Measurements from ENCODE around the gene IFI16.

IFI16 gene

DNA sequence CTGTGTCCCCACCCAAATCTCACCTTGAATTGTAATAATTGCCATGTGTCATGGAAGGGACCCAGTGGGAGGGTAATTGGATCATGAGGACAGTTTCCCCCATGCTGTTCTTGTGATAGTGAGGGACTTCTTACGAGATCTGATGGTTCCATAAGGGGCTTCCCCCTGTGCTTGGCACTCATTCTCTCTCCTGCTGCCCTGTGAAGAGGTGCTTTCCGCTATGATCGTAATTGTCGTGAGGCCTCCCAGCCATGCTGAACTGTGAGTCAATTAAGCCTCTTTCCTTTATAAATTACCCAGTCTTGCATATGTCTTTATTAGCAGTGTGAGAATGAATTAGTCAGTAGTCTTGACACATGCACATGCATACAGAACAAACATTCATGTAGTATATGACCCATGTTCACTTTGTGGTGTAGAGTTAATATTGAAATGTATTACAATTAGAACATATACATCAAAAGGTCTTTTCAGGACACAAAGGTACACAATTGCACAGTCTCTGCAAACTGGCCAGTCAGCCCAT, 16.9 kb upstream of the IFI16 start:
- H3F3A ChIP-seq (ENCODE audit: insufficient read depth, low read length) = peaks cover 17% of the 10 kb centered on the region
- H3K27me3 ChIP-seq (replicated peaks; ENCODE audit: insufficient read depth, low read length) = no peaks in the 10 kb centered on the region
- no peak for TF ChIP-seq EZH2 (optimal IDR thresholded peaks at IDR 0.05; ENCODE audit: low read depth, low read length)
- no peak for TF ChIP-seq EZH2phosphoT487 (IDR thresholded peaks at IDR 0.05; ENCODE audit: low read length)
- TF ChIP-seq, protein P1, sequence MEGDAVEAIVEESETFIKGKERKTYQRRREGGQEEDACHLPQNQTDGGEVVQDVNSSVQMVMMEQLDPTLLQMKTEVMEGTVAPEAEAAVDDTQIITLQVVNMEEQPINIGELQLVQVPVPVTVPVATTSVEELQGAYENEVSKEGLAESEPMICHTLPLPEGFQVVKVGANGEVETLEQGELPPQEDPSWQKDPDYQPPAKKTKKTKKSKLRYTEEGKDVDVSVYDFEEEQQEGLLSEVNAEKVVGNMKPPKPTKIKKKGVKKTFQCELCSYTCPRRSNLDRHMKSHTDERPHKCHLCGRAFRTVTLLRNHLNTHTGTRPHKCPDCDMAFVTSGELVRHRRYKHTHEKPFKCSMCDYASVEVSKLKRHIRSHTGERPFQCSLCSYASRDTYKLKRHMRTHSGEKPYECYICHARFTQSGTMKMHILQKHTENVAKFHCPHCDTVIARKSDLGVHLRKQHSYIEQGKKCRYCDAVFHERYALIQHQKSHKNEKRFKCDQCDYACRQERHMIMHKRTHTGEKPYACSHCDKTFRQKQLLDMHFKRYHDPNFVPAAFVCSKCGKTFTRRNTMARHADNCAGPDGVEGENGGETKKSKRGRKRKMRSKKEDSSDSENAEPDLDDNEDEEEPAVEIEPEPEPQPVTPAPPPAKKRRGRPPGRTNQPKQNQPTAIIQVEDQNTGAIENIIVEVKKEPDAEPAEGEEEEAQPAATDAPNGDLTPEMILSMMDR (IDR thresholded peaks at IDR 0.05; ENCODE audit: low read length) = no peak
- H2AFZ ChIP-seq (ENCODE audit: low read length) = no peak overlapping the region
- H3K9me3 ChIP-seq (replicated peaks; ENCODE audit: insufficient read depth, low read length) = no peaks in the 10 kb centered on the region
- peaks cover 16% of the 10 kb centered on the region for H3K4me1 ChIP-seq (ENCODE audit: low read length)
- no peak overlapping the region for H3K9ac ChIP-seq (ENCODE audit: low read length)
- H3K4me3 ChIP-seq (ENCODE audit: low read length) = no peak overlapping the region
- no peaks in the 10 kb centered on the region for H3K36me3 ChIP-seq (replicated peaks; ENCODE audit: insufficient read depth, low read length)
- no peaks in the 10 kb centered on the region for H4K20me1 ChIP-seq (ENCODE audit: insufficient read depth, low read length)
- DNase-seq = no peak
- no peaks in the 10 kb centered on the region for H3K79me2 ChIP-seq (ENCODE audit: low read length)
- no peaks in the 10 kb centered on the region for H3K9me2 ChIP-seq (replicated peaks; ENCODE audit: insufficient read depth, low read length)
- H3K27ac ChIP-seq (ENCODE audit: low read length) = no peak overlapping the region
- no peak overlapping the region for H3K4me2 ChIP-seq (ENCODE audit: low read depth, low read length)

GRCh38 chr1:158996998-158997397, 12.7 kb upstream of the IFI16 start:
- Histone ChIP-seq H3K4me1 (ENCODE audit: low read length) (peaks cover 23% of the 10 kb centered on the region), H3K79me2 (ENCODE audit: low read length) (no peaks in the 10 kb centered on the region), H3K4me3 (ENCODE audit: low read length) (no peak overlapping the region), H3K27me3 (replicated peaks; ENCODE audit: insufficient read depth, low read length) (no peaks in the 10 kb centered on the region), H3K27ac (ENCODE audit: low read length) (no peak overlapping the region), H3K9ac (ENCODE audit: low read length) (no peak overlapping the region), H3F3A (ENCODE audit: insufficient read depth, low read length) (peaks cover 24% of the 10 kb centered on the region), H2AFZ (ENCODE audit: low read length) (no peak overlapping the region), H3K9me2 (replicated peaks; ENCODE audit: insufficient read depth, low read length) (no peaks in the 10 kb centered on the region), H3K4me2 (ENCODE audit: low read depth, low read length) (peak overlapping the region; percentile 11; the same call in 1 of the 2 replicates), H4K20me1 (ENCODE audit: insufficient read depth, low read length) (no peaks in the 10 kb centered on the region), H3K9me3 (replicated peaks; ENCODE audit: insufficient read depth, low read length) (no peaks in the 10 kb centered on the region), H3K36me3 (replicated peaks; ENCODE audit: insufficient read depth, low read length) (no peaks in the 10 kb centered on the region)
- no peak for DNase-seq
- TF ChIP-seq EZH2 (optimal IDR thresholded peaks at IDR 0.05; ENCODE audit: low read depth, low read length) (no peak), EZH2phosphoT487 (IDR thresholded peaks at IDR 0.05; ENCODE audit: low read length) (no peak)
- TF ChIP-seq, protein P1 (IDR thresholded peaks at IDR 0.05; ENCODE audit: low read length) = no peak

DNA sequence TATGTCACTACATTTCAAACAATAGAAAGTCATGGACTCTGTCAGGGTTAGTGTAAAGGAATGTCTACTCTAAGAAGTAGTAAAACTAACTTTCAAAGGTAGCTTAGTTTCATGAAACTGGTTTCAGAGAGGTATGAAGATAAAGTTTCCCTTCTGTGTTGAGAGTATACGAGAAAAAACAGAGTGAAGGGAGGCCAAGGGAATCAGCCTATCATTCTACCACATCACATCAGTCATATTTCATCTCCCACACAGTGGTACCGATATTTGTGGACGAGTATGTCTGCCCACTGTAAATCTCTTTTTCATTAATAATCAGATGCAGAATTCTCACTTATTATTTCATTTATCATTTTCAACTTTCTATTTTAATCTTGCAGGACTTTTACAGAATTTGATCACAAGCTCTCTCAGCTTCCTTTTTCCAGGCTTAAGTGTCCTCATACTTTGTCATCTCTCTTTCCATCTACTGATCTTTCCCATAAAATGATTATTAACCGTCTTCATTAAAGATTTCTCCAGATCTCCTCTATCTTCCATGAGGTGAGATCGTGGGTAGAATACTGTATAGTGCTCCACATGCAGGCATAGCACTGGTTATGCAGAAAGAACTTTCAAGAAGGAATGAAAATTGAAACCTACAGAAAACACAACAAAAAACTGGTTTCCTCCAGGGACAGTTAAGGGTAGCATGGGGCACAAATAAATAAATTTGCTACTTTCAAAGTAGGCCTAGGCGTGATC, 11.5 kb upstream of the IFI16 start:
- no peaks in the 10 kb centered on the region for H4K20me1 ChIP-seq (ENCODE audit: insufficient read depth, low read length)
- no peaks in the 10 kb centered on the region for H3K79me2 ChIP-seq (ENCODE audit: low read length)
- no peaks in the 10 kb centered on the region for H3K27me3 ChIP-seq (replicated peaks; ENCODE audit: insufficient read depth, low read length)
- H3K4me3 ChIP-seq (ENCODE audit: low read length) = peak overlapping the region; percentile 26
- no peak overlapping the region for H3K9ac ChIP-seq (ENCODE audit: low read length)
- no peaks in the 10 kb centered on the region for H3K9me3 ChIP-seq (replicated peaks; ENCODE audit: insufficient read depth, low read length)
- H3K9me2 ChIP-seq (replicated peaks; ENCODE audit: insufficient read depth, low read length) = no peaks in the 10 kb centered on the region
- peak overlapping the region; percentile 29 for H2AFZ ChIP-seq (ENCODE audit: low read length)
- H3F3A ChIP-seq (ENCODE audit: insufficient read depth, low read length) = peaks cover 24% of the 10 kb centered on the region
- peaks cover 23% of the 10 kb centered on the region for H3K4me1 ChIP-seq (ENCODE audit: low read length)
- TF ChIP-seq, protein P1 (IDR thresholded peaks at IDR 0.05; ENCODE audit: low read length) = no peak
- no peak for TF ChIP-seq EZH2 (optimal IDR thresholded peaks at IDR 0.05; ENCODE audit: low read depth, low read length)
- peak; percentile 45 for DNase-seq
- peak overlapping the region; percentile 50 for H3K4me2 ChIP-seq (ENCODE audit: low read depth, low read length)
- no peaks in the 10 kb centered on the region for H3K36me3 ChIP-seq (replicated peaks; ENCODE audit: insufficient read depth, low read length)
- no peak overlapping the region; the same call in 1 of the 2 replicates for H3K27ac ChIP-seq (ENCODE audit: low read length)
